HepG2 (cell line): Measurements from ENCODE around the gene IFIT2. TPM values are rescaled to one million over a fixed set of nuclear protein-coding genes. Genes with fewer than 3 reads are reported as not detected.

Experiments
- ARID3A ChIP-seq: IDR thresholded peaks from 2 replicates; pipeline ENCODE4 v1.6.1; 2012; ENCODE audit warnings: low read depth, low read length, improper control_type of control experiment
- BCL6 ChIP-seq: IDR thresholded peaks from 2 replicates; pipeline ENCODE4 v1.6.1; 2016; ENCODE audit warnings: missing genetic modification reagents, missing compliant biosample characterization
- BORCS8-MEF2B ChIP-seq: sonication (generic); formaldehyde crosslinking; IDR thresholded peaks from 2 replicates; pipeline ENCODE4 v1.8.0; 2022; ENCODE audit warnings: mild to moderate bottlenecking, missing genetic modification reagents
- EHMT2 ChIP-seq: fragments of 200-600 bp; sonication (generic); IDR thresholded peaks from 2 replicates; pipeline ENCODE4 v1.7.0; 2017; ENCODE audit warnings: antibody characterized with exemption, low read depth, low read length, borderline replicate concordance
- ETV5 ChIP-seq: IDR thresholded peaks from 2 replicates; pipeline ENCODE4 v1.6.1; 2018; ENCODE audit warnings: missing biosample characterization, missing genetic modification reagents, inconsistent platforms, borderline replicate concordance
- FOSL2 ChIP-seq: sonication (generic); formaldehyde crosslinking; IDR thresholded peaks from 2 replicates; pipeline ENCODE4 v1.4.0; 2020; ENCODE audit warnings: missing genetic modification reagents
- KDM1A ChIP-seq: IDR thresholded peaks from 2 replicates; pipeline ENCODE4 v1.6.1; 2016; ENCODE audit warnings: missing compliant biosample characterization
- LCORL ChIP-seq, 2 experiments: fragments of 450-650 bp in 1 of 2; sonication (generic) in 1 of 2; formaldehyde crosslinking in 1 of 2; IDR thresholded peaks; 2 replicates each; pipeline versions ENCODE4 v1.5.0 to v1.6.1; 2017 to 2020; ENCODE audit warnings: antibody characterized with exemption in 1 of 2, missing genetic modification reagents in 1 of 2
- MEF2D ChIP-seq: sonication (generic); formaldehyde crosslinking; IDR thresholded peaks from 2 replicates; pipeline ENCODE4 v1.5.1; 2020; ENCODE audit warnings: mild to moderate bottlenecking, missing genetic modification reagents
- RXRB ChIP-seq: IDR thresholded peaks from 2 replicates; pipeline ENCODE4 v1.6.1; 2016; ENCODE audit warnings: borderline replicate concordance, missing genetic modification reagents, missing compliant biosample characterization
- SAP130 ChIP-seq: IDR thresholded peaks from 2 replicates; pipeline ENCODE4 v1.6.1; 2016; ENCODE audit warnings: low read depth
- SOX13 ChIP-seq, 3 experiments: fragments of 450-650 bp in 1 of 3; sonication (generic) in 1 of 3; formaldehyde crosslinking in 1 of 3; IDR thresholded peaks in 2 of 3; conservative IDR thresholded peaks in 1 of 3; 2 replicates each; pipeline versions ENCODE4 v1.5.0 to v1.6.1; 2016 to 2020; ENCODE audit warnings: antibody characterized with exemption in 1 of 3, mild to moderate bottlenecking in 1 of 3, missing compliant biosample characterization in 1 of 3, missing genetic modification reagents in 1 of 3, moderate library complexity in 1 of 3
- SOX6 ChIP-seq, 2 experiments: fragments of 450-650 bp in 1 of 2; sonication (generic) in 1 of 2; formaldehyde crosslinking in 1 of 2; IDR thresholded peaks; 2 replicates each; pipeline versions ENCODE4 v1.4.0 to v1.6.1; 2017 to 2020; ENCODE audit warnings: antibody characterized with exemption in 1 of 2, mild to moderate bottlenecking in 1 of 2, missing genetic modification reagents in 1 of 2
- TEAD3 ChIP-seq: optimal IDR thresholded peaks from 2 replicates; pipeline ENCODE3; 2016; ENCODE audit warnings: borderline replicate concordance
- ZFP1 ChIP-seq: IDR thresholded peaks from 2 replicates; pipeline ENCODE4 v1.6.1; 2016
- ZFY ChIP-seq: sonication (generic); formaldehyde crosslinking; IDR thresholded peaks from 2 replicates; pipeline ENCODE4 v1.4.0; 2020; ENCODE audit warnings: missing genetic modification reagents
- ZNF263 ChIP-seq: sonication (generic); formaldehyde crosslinking; IDR thresholded peaks from 2 replicates; pipeline ENCODE4 v1.4.0; 2020; ENCODE audit warnings: missing genetic modification reagents
- ZNF276 ChIP-seq: sonication (generic); formaldehyde crosslinking; IDR thresholded peaks from 2 replicates; pipeline ENCODE4 v1.4.0; 2020; ENCODE audit warnings: mild to moderate bottlenecking, low read depth, missing genetic modification reagents
- ZNF292 ChIP-seq: sonication (generic); formaldehyde crosslinking; IDR thresholded peaks from 2 replicates; pipeline ENCODE4 v1.8.1; 2022; ENCODE audit warnings: mild to moderate bottlenecking, low read depth, missing genetic modification reagents, borderline replicate concordance
- ZNF615 ChIP-seq: sonication (generic); formaldehyde crosslinking; IDR thresholded peaks from 2 replicates; pipeline ENCODE4 v1.5.0; 2020; ENCODE audit warnings: mild to moderate bottlenecking, missing genetic modification reagents, borderline replicate concordance
- ZNF788 ChIP-seq: sonication (generic); formaldehyde crosslinking; IDR thresholded peaks from 2 replicates; pipeline ENCODE4 v1.5.0; 2020; ENCODE audit warnings: mild to moderate bottlenecking, missing genetic modification reagents, borderline replicate concordance
- polyA plus RNA-seq, 8 experiments: library from polyadenylated mRNA; depleted of rRNA in 3 of 8; stranded (reverse) in 7 of 8; unstranded in 1 of 8; fragments of >200 nt; fragmentation: Illumina TruSeq in 4 of 8; extraction: Trizol in 4 of 8; gene quantifications; 2 replicates each; pipeline versions ENCODE4 v1.2.1 to v1.2.3, GENCODE V29; 2011 to 2016; ENCODE audit warnings: low read depth in 4 of 8, missing spikeins in 1 of 8, mixed read lengths in 1 of 8; ENCODE audit not compliant: insufficient read depth in 1 of 8
- total RNA-seq, 5 experiments: library from RNA; depleted of rRNA; stranded (reverse); fragments of >200 nt; fragmentation: Illumina TruSeq; extraction: Trizol; gene quantifications; 2 replicates each; pipeline ENCODE4 v1.2.3, GENCODE V29; 2016; ENCODE audit warnings: low read depth in 1 of 5
- TF ChIP-seq, protein P1 (sequence below): sonication (generic); formaldehyde crosslinking; IDR thresholded peaks from 2 replicates; pipeline ENCODE4 v1.4.0; 2020; ENCODE audit warnings: missing genetic modification reagents, mild to moderate bottlenecking, borderline replicate concordance
- TF ChIP-seq, protein P2 (sequence below): IDR thresholded peaks from 2 replicates; pipeline ENCODE4 v1.6.1; 2012; ENCODE audit warnings: inconsistent platforms
- TF ChIP-seq, protein P3 (sequence below): sonication (generic); formaldehyde crosslinking; IDR thresholded peaks from 2 replicates; pipeline ENCODE4 v1.5.0; 2020; ENCODE audit warnings: mild to moderate bottlenecking, low read depth, missing genetic modification reagents, borderline replicate concordance

Gene IFIT2
- total and polyA plus RNA-seq, 2 of the 13 experiments (the other 11 are each of a cell fraction or from before 2014, with no cell fraction given), result 0.04 to 0.15 TPM

GRCh38 chr10:89351780-89352597 is 50.1 kb downstream of the IFIT2 start (continued):
- peak; percentile 29; the same call in 1 of the 2 replicates for TF ChIP-seq ZNF292 (CRISPR knock-in tag)
- no peak for TF ChIP-seq LCORL (IDR thresholded peaks at IDR 0.05)
- TF ChIP-seq LCORL (CRISPR knock-in tag; IDR thresholded peaks at IDR 0.05), result 0 out of 2 replicates have a peak, but pooled peaks have one; percentile 46
- no peak for TF ChIP-seq ZFY
- TF ChIP-seq, protein P1, sequence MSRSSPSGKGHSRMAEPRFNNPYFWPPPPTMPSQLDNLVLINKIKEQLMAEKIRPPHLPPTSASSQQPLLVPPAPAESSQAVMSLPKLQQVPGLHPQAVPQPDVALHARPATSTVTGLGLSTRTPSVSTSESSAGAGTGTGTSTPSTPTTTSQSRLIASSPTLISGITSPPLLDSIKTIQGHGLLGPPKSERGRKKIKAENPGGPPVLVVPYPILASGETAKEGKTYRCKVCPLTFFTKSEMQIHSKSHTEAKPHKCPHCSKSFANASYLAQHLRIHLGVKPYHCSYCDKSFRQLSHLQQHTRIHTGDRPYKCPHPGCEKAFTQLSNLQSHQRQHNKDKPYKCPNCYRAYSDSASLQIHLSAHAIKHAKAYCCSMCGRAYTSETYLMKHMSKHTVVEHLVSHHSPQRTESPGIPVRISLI, result peak; percentile 25; the same call in 1 of the 2 replicates
- TF ChIP-seq ZFP1, result no peak
- 0 out of 2 replicates have a peak, but pooled peaks have one; percentile 6 for TF ChIP-seq ARID3A
- peak; percentile 40 for TF ChIP-seq SAP130 (CRISPR knock-in tag)
- TF ChIP-seq EHMT2, result peak; percentile 71; the same call in 1 of the 2 replicates
- TF ChIP-seq, protein P2, sequence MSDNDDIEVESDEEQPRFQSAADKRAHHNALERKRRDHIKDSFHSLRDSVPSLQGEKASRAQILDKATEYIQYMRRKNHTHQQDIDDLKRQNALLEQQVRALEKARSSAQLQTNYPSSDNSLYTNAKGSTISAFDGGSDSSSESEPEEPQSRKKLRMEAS, result peak; percentile 41; the same call in 1 of the 2 replicates
- TF ChIP-seq ZNF276 (CRISPR knock-in tag), result no peak
- 0 out of 2 replicates have a peak, but pooled peaks have one; percentile 11 for TF ChIP-seq RXRB (CRISPR knock-in tag)
- TF ChIP-seq ZNF788 (CRISPR knock-in tag), result no peak
- TF ChIP-seq ZNF615 (CRISPR knock-in tag), result no peak
- TF ChIP-seq SOX6 (IDR thresholded peaks at IDR 0.05), result no peak
- peak; percentile 65 for TF ChIP-seq SOX6 (CRISPR knock-in tag; IDR thresholded peaks at IDR 0.05)
- TF ChIP-seq ZNF263 (CRISPR knock-in tag), result no peak
- no peak; the same call in 1 of the 2 replicates for TF ChIP-seq FOSL2 (CRISPR knock-in tag)
- no peak for TF ChIP-seq SOX13 (IDR thresholded peaks at IDR 0.05)
- TF ChIP-seq SOX13 (CRISPR knock-in tag; conservative IDR thresholded peaks at IDR 0.05 in 1 of 2, IDR thresholded peaks at IDR 0.05 in 1 of 2), result peak in 1 of 2 experiments; percentile 39; a peak in 2 of 4 replicates
- no peak for TF ChIP-seq ETV5 (CRISPR knock-in tag)
- no peak for TF ChIP-seq MEF2D
- TF ChIP-seq TEAD3 (CRISPR knock-in tag), result peak; percentile 36
- no peak for TF ChIP-seq BORCS8-MEF2B (CRISPR knock-in tag)
- peak; percentile 18; the same call in 1 of the 2 replicates for TF ChIP-seq BCL6
- no peak for TF ChIP-seq KDM1A (CRISPR knock-in tag)
- TF ChIP-seq, protein P3, sequence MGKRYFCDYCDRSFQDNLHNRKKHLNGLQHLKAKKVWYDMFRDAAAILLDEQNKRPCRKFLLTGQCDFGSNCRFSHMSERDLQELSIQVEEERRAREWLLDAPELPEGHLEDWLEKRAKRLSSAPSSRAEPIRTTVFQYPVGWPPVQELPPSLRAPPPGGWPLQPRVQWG (CRISPR knock-in tag), result no peak
